K562 (cell line): ENCODE results near the gene LCN15. TPM values are rescaled to one million over a fixed set of nuclear protein-coding genes. Genes with fewer than 3 reads are reported as not detected.

Source experiments
- ATAC-seq: fragments of 200-7000 bp; cut with Tn5 transposase; 3 replicates; pipeline ENCODE4 v1.9.1; 2020; ENCODE audit warnings: moderate library complexity
- BruUV-seq: library from RNA; stranded (reverse); fragments of 400-500 nt; replicated peaks from 2 replicates; lab custom pipeline; 2021; lab: Mats Ljungman, UMichigan
- CTCF ChIA-PET: fragments of 300-600 bp; formaldehyde crosslinking; extraction: SDS; loops from one replicate; lab custom pipeline; 2021; ENCODE audit warnings: low intra/inter-chr PET ratio; lab: Yijun Ruan, JAX
- POLR2A ChIA-PET: fragments of 300-600, 350-650 bp; sonication (Branson Sonifier 250); formaldehyde crosslinking; extraction: SDS; loops from one replicate; lab custom pipeline; 2021; ENCODE audit warnings: antibody characterized with exemption, inconsistent platforms; lab: Yijun Ruan, JAX
- DNase-seq, 4 experiments: peaks; one replicate each; pipeline versions ENCODE4 v3.0.0 to v3.0.0-alpha.2; 2011 to 2018; ENCODE audit warnings: low spot score in 3 of 4, mixed read lengths in 3 of 4; ENCODE audit errors: extremely low read depth in 1 of 4
- FAIRE-seq: peaks from 2 replicates; lab custom pipeline; 2011; peaks lifted over from hg19 to GRCh38; lab: Jason Lieb, UNC
- H2AFZ ChIP-seq: 2 replicates; pipeline ENCODE4 v1.6.0; 2011; ENCODE audit warnings: low read depth, low read length, control low read depth, inconsistent platforms
- H3K27ac ChIP-seq: fragments of 200-600 bp; 3 replicates; pipeline ENCODE4 v1.8.0; 2011; ENCODE audit warnings: low read depth, mild to moderate bottlenecking, control low read depth, inconsistent platforms, low read length, moderate library complexity, mixed read lengths; ENCODE audit errors: extremely low read depth
- H3K27me3 ChIP-seq, 2 experiments: fragments of 300-600 bp in 1 of 2; 2 replicates in 1 of 2; 3 replicates in 1 of 2; pipeline versions ENCODE4 v1.6.0 to v1.8.0; 2011; ENCODE audit warnings: inconsistent platforms in 2 of 2, low read length in 2 of 2, mild to moderate bottlenecking in 1 of 2, mixed read lengths in 1 of 2, moderate library complexity in 1 of 2; ENCODE audit not compliant: control insufficient read depth in 2 of 2, insufficient read depth in 2 of 2
- H3K36me3 ChIP-seq: fragments of 300-600 bp; 3 replicates; pipeline ENCODE4 v1.8.0; 2011; ENCODE audit warnings: mild to moderate bottlenecking, low read length, inconsistent platforms; ENCODE audit not compliant: control insufficient read depth, insufficient read depth
- H3K4me1 ChIP-seq, 2 experiments: fragments of 200-600 bp in 1 of 2; replicated peaks in 1 of 2; 2 replicates in 1 of 2; 3 replicates in 1 of 2; pipeline versions ENCODE4 v1.5.1 to v1.8.0; 2011; ENCODE audit warnings: inconsistent platforms in 2 of 2, low read length in 2 of 2, mild to moderate bottlenecking in 1 of 2, mixed read lengths in 1 of 2, moderate library complexity in 1 of 2; ENCODE audit not compliant: control insufficient read depth in 2 of 2, insufficient read depth in 2 of 2
- H3K4me2 ChIP-seq: 2 replicates; pipeline ENCODE4 v1.6.1; 2011; ENCODE audit warnings: low read length, control low read depth, inconsistent platforms, mixed read lengths; ENCODE audit not compliant: insufficient read depth
- H3K4me3 ChIP-seq: fragments of 200-600 bp; sonication (generic), shearing (Covaris generic); 2 replicates; pipeline ENCODE4 v1.5.1; 2016; ENCODE audit warnings: control low read depth, inconsistent platforms
- H3K79me2 ChIP-seq: fragments of 200-600 bp; 3 replicates; pipeline ENCODE4 v1.8.0; 2011; ENCODE audit warnings: low read length, inconsistent platforms; ENCODE audit not compliant: control insufficient read depth, insufficient read depth
- H3K9ac ChIP-seq, 2 experiments: 2 replicates each; pipeline versions ENCODE4 v1.6.0 to v1.6.1; 2011; ENCODE audit warnings: low read depth in 2 of 2, low read length in 2 of 2, control low read depth in 1 of 2, inconsistent platforms in 1 of 2, mild to moderate bottlenecking in 1 of 2, mixed read lengths in 1 of 2; ENCODE audit not compliant: insufficient read depth in 1 of 2
- H3K9me1 ChIP-seq: one replicate; pipeline ENCODE4 v1.6.0; 2011; ENCODE audit warnings: inconsistent platforms, mild to moderate bottlenecking, low read length, moderate library complexity; ENCODE audit not compliant: control insufficient read depth, insufficient read depth
- H3K9me3 ChIP-seq: replicated peaks from 2 replicates; pipeline ENCODE4 v1.5.1; 2011; ENCODE audit warnings: low read depth, low read length, inconsistent platforms; ENCODE audit not compliant: control insufficient read depth, insufficient read depth
- H4K20me1 ChIP-seq: replicated peaks from 2 replicates; pipeline ENCODE4 v1.6.1; 2011; ENCODE audit warnings: low read length, inconsistent platforms, mixed read lengths; ENCODE audit not compliant: control insufficient read depth, insufficient read depth
- ATF6 ChIP-seq: sonication (generic); formaldehyde crosslinking; IDR thresholded peaks from 2 replicates; pipeline ENCODE4 v1.4.0; 2020; ENCODE audit warnings: mild to moderate bottlenecking, missing genetic modification reagents
- ZBTB33 ChIP-seq: sonication (generic); formaldehyde crosslinking; IDR thresholded peaks from 2 replicates; pipeline ENCODE4 v1.8.1; 2023; ENCODE audit warnings: mild to moderate bottlenecking, missing genetic modification reagents
- whole genome bisulfite sequencing: fragments of 100-300 bp; shearing (Covaris generic); methylation state at CpG from one replicate; pipeline ENCODE4 v1.1.6; 2016; ENCODE audit warnings: low coverage, mixed read lengths; ENCODE audit not compliant: insufficient coverage; ENCODE audit errors: missing lambda C conversion rate; 5-methylcytosine and 5-hydroxymethylcytosine counted together
- in situ Hi-C: fragments of 300-500 bp; cut with MboI; formaldehyde crosslinking; loops from 4 replicates; pipeline ENCODE4 v1.15.0; 2018; ENCODE audit warnings: inconsistent platforms, mixed read lengths
- intact Hi-C: fragments of 100-400 bp; cut with micrococcal nuclease; formaldehyde crosslinking; loops from 2 replicates; pipeline ENCODE4 v1.14.2; 2022
- polyA plus RNA-seq, 8 experiments: library from polyadenylated mRNA; depleted of rRNA in 4 of 8; stranded (reverse) in 5 of 8; unstranded in 3 of 8; fragments of >200 nt; fragmentation: Nextera tagmentation in 2 of 8; fragmentation: Illumina TruSeq in 1 of 8; extraction: Ambion mirVana in 2 of 8; extraction: Trizol in 1 of 8; gene quantifications; 2 replicates each; pipeline versions ENCODE4 v1.2.1 to v1.2.3, GENCODE V29; 2011 to 2014; ENCODE audit warnings: inconsistent platforms in 1 of 8, missing spikeins in 1 of 8
- total RNA-seq, 7 experiments: library from RNA; depleted of rRNA in 6 of 7; stranded (reverse); fragments of >200 nt in 6 of 7; fragmentation: Illumina TruSeq in 2 of 7; extraction: Trizol in 2 of 7; gene quantifications; 2 replicates each; pipeline versions ENCODE4 v1.2.1 to v1.2.3, GENCODE V29; 2011 to 2021; ENCODE audit warnings: low replicate concordance in 1 of 7

Gene LCN15
- total and polyA plus RNA-seq, 9 of the 15 experiments (the other 6 are each of a cell fraction or from before 2014, with no cell fraction given): 0.66 TPM; not detected in 8

GRCh38 chr9:136762221-136762691, 2.1 kb downstream of the LCN15 start:
- POLR2A ChIA-PET: interaction anchor here (1.2 to 1.6 kb wide), 2 partner anchors 11 to 16 kb away, joined by 4 to 6 read pairs; no protein-coding TSS in a partner anchor
- H2AFZ ChIP-seq: 0 out of 2 replicates have a peak overlapping the region, but pooled peaks have one; percentile 24
- no peaks in the 10 kb centered on the region for H4K20me1 ChIP-seq
- no peaks in the 10 kb centered on the region for H3K27me3 ChIP-seq
- CTCF ChIA-PET: no interaction called here
- in situ Hi-C loops: no loop called here
- H3K9me3 ChIP-seq: no peaks in the 10 kb centered on the region
- FAIRE-seq (no peak), DNase-seq (no peak), ATAC-seq (no peak)
- H3K9ac ChIP-seq: peak overlapping the region in 1 of 2 experiments; percentile 88; a peak in 2 of 4 replicates
- 78% methylated on average over 13 of the region's 17 CpGs for WGBS
- no peaks in the 10 kb centered on the region for H3K9me1 ChIP-seq
- 0 out of 3 replicates have a peak overlapping the region, but pooled peaks have one; percentile 22 for H3K27ac ChIP-seq
- H3K4me2 ChIP-seq: no peak overlapping the region; the same call in 1 of the 2 replicates
- 0 out of 2 replicates have a peak, but pooled peaks have one; percentile 17 for TF ChIP-seq ZBTB33 (CRISPR knock-in tag)
- no peak for TF ChIP-seq ATF6 (CRISPR knock-in tag)
- H3K79me2 ChIP-seq: no peaks in the 10 kb centered on the region
- H3K36me3 ChIP-seq: no peaks in the 10 kb centered on the region
- H3K4me3 ChIP-seq: no peak overlapping the region
- H3K4me1 ChIP-seq: peaks cover 10 to 78% of the 10 kb centered on the region in 2 experiments; a peak in 4 of 5 replicates
- BruUV-seq: no TSS peak
- intact Hi-C loops: no loop called here
